VCaP (cell line): Measurements from ENCODE around the gene HTRA1.

Source experiments
- H3K27ac ChIP-seq: fragments of 450-650 bp; 2 replicates; pipeline ENCODE4 v1.5.1; 2017
- TF ChIP-seq, protein P1 (sequence below): fragments of 450-650 bp; conservative IDR thresholded peaks from 2 replicates; pipeline ENCODE4 v1.5.1; 2017; ENCODE audit warnings: mild to moderate bottlenecking, moderate library complexity

The HTRA1 gene

DNA sequence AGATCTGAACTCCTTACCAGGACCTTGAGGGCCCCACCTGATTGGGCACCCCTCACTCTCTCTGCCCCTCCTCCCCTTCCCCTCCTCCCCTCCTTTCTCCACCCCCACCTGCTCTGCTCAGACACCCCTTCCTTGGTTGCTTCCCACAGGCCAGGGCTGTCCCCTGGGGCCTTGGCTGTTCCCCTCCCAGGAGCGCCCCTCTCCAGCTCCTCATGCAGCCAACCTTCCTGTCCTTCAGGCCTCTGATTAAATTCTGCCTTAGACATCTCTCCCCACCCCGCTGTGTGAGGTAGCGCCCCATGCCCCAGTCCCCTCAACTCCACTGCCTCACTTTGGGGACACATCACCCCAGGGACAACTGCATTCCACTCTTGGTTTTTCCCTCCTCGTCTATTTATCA, 32.4 kb downstream of the HTRA1 start:
- TF ChIP-seq, protein P1, sequence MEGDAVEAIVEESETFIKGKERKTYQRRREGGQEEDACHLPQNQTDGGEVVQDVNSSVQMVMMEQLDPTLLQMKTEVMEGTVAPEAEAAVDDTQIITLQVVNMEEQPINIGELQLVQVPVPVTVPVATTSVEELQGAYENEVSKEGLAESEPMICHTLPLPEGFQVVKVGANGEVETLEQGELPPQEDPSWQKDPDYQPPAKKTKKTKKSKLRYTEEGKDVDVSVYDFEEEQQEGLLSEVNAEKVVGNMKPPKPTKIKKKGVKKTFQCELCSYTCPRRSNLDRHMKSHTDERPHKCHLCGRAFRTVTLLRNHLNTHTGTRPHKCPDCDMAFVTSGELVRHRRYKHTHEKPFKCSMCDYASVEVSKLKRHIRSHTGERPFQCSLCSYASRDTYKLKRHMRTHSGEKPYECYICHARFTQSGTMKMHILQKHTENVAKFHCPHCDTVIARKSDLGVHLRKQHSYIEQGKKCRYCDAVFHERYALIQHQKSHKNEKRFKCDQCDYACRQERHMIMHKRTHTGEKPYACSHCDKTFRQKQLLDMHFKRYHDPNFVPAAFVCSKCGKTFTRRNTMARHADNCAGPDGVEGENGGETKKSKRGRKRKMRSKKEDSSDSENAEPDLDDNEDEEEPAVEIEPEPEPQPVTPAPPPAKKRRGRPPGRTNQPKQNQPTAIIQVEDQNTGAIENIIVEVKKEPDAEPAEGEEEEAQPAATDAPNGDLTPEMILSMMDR: no peak
- H3K27ac ChIP-seq: no peak overlapping the region

DNA sequence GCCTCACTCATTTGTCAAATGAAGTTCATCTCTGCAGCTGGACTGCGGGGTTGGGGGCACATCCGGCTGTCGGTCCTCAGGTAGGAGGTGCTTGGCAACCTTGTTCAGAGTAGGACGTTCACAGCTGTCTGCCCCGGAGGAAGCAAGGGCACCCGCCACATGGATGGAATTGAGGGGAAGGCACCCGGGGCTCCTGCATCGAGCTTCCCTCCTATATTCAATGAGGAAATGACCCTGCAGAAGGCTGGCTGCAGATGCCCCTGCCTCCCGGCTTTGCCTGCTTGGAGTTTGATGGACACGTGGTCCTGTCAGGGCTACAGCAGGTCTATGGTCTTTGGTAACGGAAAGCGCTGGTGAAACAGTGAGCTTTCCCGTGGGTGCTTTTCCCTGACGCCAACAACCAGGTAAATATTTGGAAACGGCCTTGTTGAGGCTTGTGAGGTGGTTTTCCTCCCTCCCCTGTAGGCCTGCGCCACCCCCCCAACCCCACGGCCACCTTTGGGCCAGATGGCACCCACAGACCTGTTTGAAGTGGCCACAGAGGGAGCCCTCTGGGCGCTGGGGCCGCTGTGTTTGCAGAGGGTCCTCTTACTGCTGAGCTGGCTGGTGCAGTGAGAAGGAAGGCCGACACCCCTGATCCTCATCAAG, 32.9 kb downstream of the HTRA1 start:
- TF ChIP-seq, protein P1: no peak
- no peak overlapping the region for H3K27ac ChIP-seq

DNA sequence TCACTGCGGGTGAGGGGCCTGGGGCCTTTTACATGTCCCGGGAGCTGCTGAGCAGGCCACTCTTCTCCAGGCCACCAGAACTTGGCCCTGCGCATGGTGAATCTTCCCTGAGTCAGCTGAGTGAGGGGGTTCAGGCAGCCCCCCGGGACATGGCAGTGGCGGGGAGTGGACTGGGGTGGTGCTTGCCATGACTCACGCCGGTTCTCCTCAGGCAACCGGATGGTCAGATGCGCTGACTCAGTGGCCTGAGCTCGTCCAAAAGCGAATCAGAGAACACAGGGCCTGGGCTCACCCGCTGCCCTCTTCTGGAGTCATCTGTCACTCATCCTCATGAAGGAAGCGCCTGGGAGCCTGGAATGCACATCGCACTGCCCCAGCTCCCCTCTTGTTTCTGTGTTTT, 33.5 kb downstream of the HTRA1 start:
- TF ChIP-seq, protein P1: no peak
- H3K27ac ChIP-seq: no peak overlapping the region

DNA sequence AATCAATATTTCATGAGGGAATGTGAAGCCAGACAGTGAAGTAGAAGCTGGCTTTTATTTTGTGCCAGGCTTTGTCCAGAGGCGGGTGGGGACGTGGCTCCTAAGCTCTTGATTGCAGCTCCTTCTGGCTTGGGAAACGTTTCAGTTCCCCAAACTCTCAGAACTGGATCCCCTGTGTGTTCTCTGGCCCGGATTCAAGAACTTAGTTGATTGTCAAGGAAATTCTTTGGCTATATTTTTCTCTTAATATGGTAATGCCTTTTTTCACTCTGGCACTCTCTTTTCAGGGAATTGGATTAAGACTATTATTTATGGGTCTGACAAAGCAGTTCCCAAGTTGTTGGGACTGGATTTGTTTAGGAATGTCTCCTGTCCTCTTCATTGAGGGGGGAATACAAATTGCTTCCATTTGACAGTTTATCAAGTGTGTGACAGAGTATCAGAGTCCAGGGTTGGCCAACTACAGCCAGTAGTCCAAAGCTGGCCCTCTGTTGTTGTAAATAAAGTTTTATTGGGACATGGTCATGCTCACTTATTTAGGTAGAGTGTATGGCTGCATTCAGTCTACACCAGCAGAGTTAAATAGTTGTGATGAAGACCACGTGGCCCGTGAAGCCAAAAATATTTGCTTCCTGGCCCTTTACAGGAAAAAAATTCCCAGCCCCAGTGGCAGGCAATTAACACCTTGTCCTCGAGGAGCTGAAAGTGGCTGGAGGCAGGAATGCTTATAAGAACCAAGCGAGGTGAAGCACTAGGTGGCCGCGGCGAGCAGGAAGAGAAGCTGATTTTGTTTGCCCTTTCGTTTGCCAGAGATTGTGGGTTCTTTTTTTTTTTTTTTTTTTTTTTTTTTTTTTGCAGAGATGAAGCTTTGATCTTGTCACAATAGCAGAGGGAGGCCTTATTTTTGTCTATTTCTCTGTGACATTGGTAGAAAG, 34.3 kb downstream of the HTRA1 start:
- TF ChIP-seq, protein P1: no peak

DNA sequence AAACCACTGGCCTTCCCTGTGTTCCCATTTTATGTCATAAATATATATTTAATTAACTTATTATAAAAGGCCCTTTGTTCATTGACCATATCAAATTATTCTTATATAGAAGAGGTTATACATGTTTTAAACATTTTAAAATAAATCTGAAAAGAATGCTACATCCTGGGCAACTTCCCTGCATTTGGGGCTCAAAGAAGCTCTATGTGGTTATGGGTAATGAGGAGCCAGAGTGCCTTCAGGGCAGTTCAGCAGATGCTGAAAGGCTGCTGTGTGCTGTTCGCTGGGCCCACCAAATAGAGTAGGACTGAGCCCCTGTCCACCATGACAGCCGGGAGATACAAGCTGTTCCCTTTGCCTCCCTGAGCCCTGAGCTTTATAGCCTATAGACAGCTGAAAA, 35.9 kb downstream of the HTRA1 start:
- TF ChIP-seq, protein P1: no peak
- no peak overlapping the region for H3K27ac ChIP-seq

More for the DNA sequence above, 34.3 kb downstream of the HTRA1 start:
- no peak overlapping the region for H3K27ac ChIP-seq

DNA sequence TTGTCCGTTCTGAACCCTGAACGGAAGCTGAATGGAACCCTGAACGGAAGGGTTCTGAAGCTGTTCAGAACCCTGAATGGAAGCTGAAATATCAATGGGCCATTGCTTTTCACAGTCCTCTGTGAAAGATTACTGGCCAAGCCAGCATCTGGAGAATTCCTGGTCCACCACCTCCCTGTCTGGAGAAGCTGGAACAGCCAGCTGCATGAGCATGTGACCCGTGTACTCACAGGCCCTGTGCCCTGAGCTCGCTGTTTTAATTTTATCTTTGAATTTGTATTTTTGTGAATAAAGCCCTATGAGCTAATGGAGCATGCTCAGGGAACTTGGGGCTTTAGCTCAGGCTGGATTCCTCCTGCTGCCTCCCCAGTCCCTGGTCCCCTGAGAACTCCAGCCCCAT, 37.2 kb downstream of the HTRA1 start:
- no peak overlapping the region for H3K27ac ChIP-seq
- TF ChIP-seq, protein P1: no peak

DNA sequence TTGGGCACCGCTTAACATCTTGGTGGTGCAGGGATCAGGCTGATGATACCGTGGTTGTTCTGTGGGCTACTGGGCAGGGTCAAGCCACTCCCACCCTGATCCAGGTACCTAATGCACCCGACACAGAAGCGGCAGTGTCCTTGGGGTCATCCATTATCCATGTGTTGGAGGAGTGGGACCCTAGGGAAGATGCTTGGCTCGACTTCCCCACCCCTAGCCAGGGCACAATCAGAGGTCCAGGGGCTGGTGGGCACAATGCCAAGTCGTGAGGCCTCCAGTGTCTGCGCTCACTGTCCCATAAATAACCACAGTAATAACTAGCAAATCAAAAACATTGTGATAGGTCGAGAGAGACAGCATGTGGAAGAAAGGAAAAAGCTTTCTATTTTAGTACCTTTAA, 37.7 kb downstream of the HTRA1 start:
- no peak overlapping the region for H3K27ac ChIP-seq
- TF ChIP-seq, protein P1: no peak
